HepG2 (cell line): ENCODE measurements around the gene EFCAB3. TPM values are rescaled to one million over a fixed set of nuclear protein-coding genes. Genes with fewer than 3 reads are reported as not detected.

Experiments
- ATAC-seq: fragments of 200-7000 bp; cut with Tn5 transposase; 3 replicates; pipeline ENCODE4 v1.9.1; 2020; ENCODE audit warnings: mild to moderate bottlenecking, moderate library complexity
- BruUV-seq: library from RNA; stranded (reverse); fragments of 400-500 nt; replicated peaks from 2 replicates; lab custom pipeline; 2021; lab: Mats Ljungman, UMichigan
- CTCF ChIA-PET: fragments of 300-600 bp; formaldehyde crosslinking; extraction: SDS; loops from one replicate; lab custom pipeline; 2021; ENCODE audit warnings: low total read pairs, inconsistent platforms, low intra/inter-chr PET ratio; lab: Yijun Ruan, JAX
- POLR2A ChIA-PET: fragments of 350-600 bp; sonication (Branson Sonifier 250); formaldehyde crosslinking; loops from one replicate; lab custom pipeline; 2020; ENCODE audit warnings: antibody characterized with exemption, inconsistent platforms; lab: Yijun Ruan, JAX
- DNase-seq: peaks from one replicate; pipeline ENCODE4 v3.0.0-alpha.2; 2015; ENCODE audit warnings: low spot score
- FAIRE-seq: peaks from 3 replicates; lab custom pipeline; 2011; peaks lifted over from hg19 to GRCh38; lab: Jason Lieb, UNC
- H2AFZ ChIP-seq: one replicate; pipeline ENCODE4 v1.6.1; 2011; ENCODE audit warnings: low read length, inconsistent platforms
- H3K27ac ChIP-seq: fragments of 300-600 bp; 3 replicates; pipeline ENCODE4 v1.8.0; 2011; ENCODE audit warnings: mixed run types, mild to moderate bottlenecking, mixed read lengths, low read length, inconsistent platforms; ENCODE audit not compliant: insufficient read depth; ENCODE audit errors: extremely low read length
- H3K27me3 ChIP-seq, 2 experiments: fragments of 200-600 bp in 1 of 2; 2 replicates in 1 of 2; 3 replicates in 1 of 2; pipeline versions ENCODE4 v1.6.0 to v1.8.0; 2011; ENCODE audit warnings: low read length in 2 of 2, mild to moderate bottlenecking in 2 of 2, moderate library complexity in 2 of 2, inconsistent platforms in 1 of 2; ENCODE audit not compliant: insufficient read depth in 2 of 2, control insufficient read depth in 1 of 2
- H3K36me3 ChIP-seq, 2 experiments: fragments of 200-600 bp in 1 of 2; replicated peaks in 1 of 2; 2 replicates in 1 of 2; 3 replicates in 1 of 2; pipeline versions ENCODE4 v1.5.1 to v1.8.0; 2011; ENCODE audit warnings: low read length in 2 of 2, inconsistent platforms in 1 of 2; ENCODE audit not compliant: insufficient read depth in 2 of 2, control insufficient read depth in 1 of 2
- H3K4me1 ChIP-seq: 2 replicates; pipeline ENCODE4 v1.5.1; 2012; ENCODE audit warnings: low read length, inconsistent platforms; ENCODE audit not compliant: insufficient read depth
- H3K4me2 ChIP-seq: 2 replicates; pipeline ENCODE4 v1.6.0; 2011; ENCODE audit warnings: low read depth, low read length, inconsistent platforms
- H3K4me3 ChIP-seq, 3 experiments: fragments of 200-600 bp in 1 of 3; sonication (generic), shearing (Covaris generic) in 1 of 3; replicated peaks in 1 of 3; 2 replicates each; pipeline ENCODE4 v1.5.1; 2011 to 2016; ENCODE audit warnings: low read length in 3 of 3, inconsistent platforms in 2 of 3, low read depth in 2 of 3, mild to moderate bottlenecking in 2 of 3, control low read depth in 1 of 3, mixed read lengths in 1 of 3; ENCODE audit not compliant: insufficient read depth in 1 of 3
- H3K79me2 ChIP-seq: one replicate; pipeline ENCODE4 v1.6.1; 2011; ENCODE audit warnings: low read length, inconsistent platforms; ENCODE audit not compliant: insufficient read depth
- H3K9ac ChIP-seq: 2 replicates; pipeline ENCODE4 v1.6.0; 2011; ENCODE audit warnings: mild to moderate bottlenecking, low read depth, low read length, inconsistent platforms; ENCODE audit not compliant: insufficient read depth
- H3K9me3 ChIP-seq: 2 replicates; pipeline ENCODE4 v1.5.1; 2012; ENCODE audit warnings: mild to moderate bottlenecking, low read length
- H4K20me1 ChIP-seq: 2 replicates; pipeline ENCODE4 v1.6.0; 2011; ENCODE audit warnings: inconsistent platforms, mild to moderate bottlenecking, low read length, moderate library complexity; ENCODE audit not compliant: insufficient read depth
- DMAP1 ChIP-seq: IDR thresholded peaks from 2 replicates; pipeline ENCODE4 v1.6.1; 2016
- GMEB2 ChIP-seq: IDR thresholded peaks from 2 replicates; pipeline ENCODE4 v1.6.1; 2016; ENCODE audit warnings: missing biosample characterization, missing genetic modification reagents, low read depth
- IRF1 ChIP-seq: sonication (generic); formaldehyde crosslinking; IDR thresholded peaks from 2 replicates; pipeline ENCODE4 v1.4.0; 2020; ENCODE audit warnings: low read depth, mild to moderate bottlenecking, missing genetic modification reagents
- KAT2B ChIP-seq: fragments of 150-350 bp; IDR thresholded peaks from 2 replicates; pipeline ENCODE4 v1.6.1; 2014; ENCODE audit warnings: low read depth, low read length, borderline replicate concordance
- MAX ChIP-seq: IDR thresholded peaks from 2 replicates; pipeline ENCODE4 v1.6.1; 2012; ENCODE audit warnings: inconsistent platforms
- SP140L ChIP-seq: sonication (generic); formaldehyde crosslinking; IDR thresholded peaks from 2 replicates; pipeline ENCODE4 v1.4.0; 2020; ENCODE audit warnings: missing genetic modification reagents, borderline replicate concordance
- THAP11 ChIP-seq: IDR thresholded peaks from 2 replicates; pipeline ENCODE4 v1.6.1; 2016; ENCODE audit warnings: missing biosample characterization, missing genetic modification reagents
- ZBTB2 ChIP-seq: sonication (generic); formaldehyde crosslinking; IDR thresholded peaks from 2 replicates; pipeline ENCODE4 v1.8.0; 2022; ENCODE audit warnings: low read depth, missing genetic modification reagents
- ZFP62 ChIP-seq: sonication (generic); formaldehyde crosslinking; IDR thresholded peaks from 2 replicates; pipeline ENCODE4 v1.4.0; 2020; ENCODE audit warnings: missing genetic modification reagents
- ZNF10 ChIP-seq: sonication (generic); formaldehyde crosslinking; IDR thresholded peaks from 2 replicates; pipeline ENCODE4 v1.4.0; 2020; ENCODE audit warnings: mild to moderate bottlenecking, low read depth, missing genetic modification reagents, borderline replicate concordance
- ZNF121 ChIP-seq: sonication (generic); formaldehyde crosslinking; IDR thresholded peaks from 2 replicates; pipeline ENCODE4 v1.5.0; 2020; ENCODE audit warnings: mild to moderate bottlenecking, missing genetic modification reagents
- ZNF431 ChIP-seq: sonication (generic); formaldehyde crosslinking; IDR thresholded peaks from 2 replicates; pipeline ENCODE4 v1.9.0; 2022; ENCODE audit warnings: missing genetic modification reagents, low read depth, mild to moderate bottlenecking, borderline replicate concordance
- ZNF772 ChIP-seq: sonication (generic); formaldehyde crosslinking; IDR thresholded peaks from 2 replicates; pipeline ENCODE4 v1.5.0; 2020; ENCODE audit warnings: mild to moderate bottlenecking, missing genetic modification reagents
- WGBS: methylation state at CpG from one replicate; pipeline ENCODE4 v1.1.6; 2017; ENCODE audit warnings: low lambda C conversion rate; 5-methylcytosine and 5-hydroxymethylcytosine counted together
- in situ Hi-C: cut with HindIII; loops from 2 replicates; pipeline ENCODE4 v1.10.0; 2017; ENCODE audit warnings: low pct_unique_long_range_greater_than_20kb; ENCODE audit not compliant: extremely low pct_ligation_motif_present
- intact Hi-C: fragments of 100-400 bp; cut with micrococcal nuclease; formaldehyde crosslinking; loops from one replicate; pipeline ENCODE4 v1.10.0; 2022; ENCODE audit not compliant: unreplicated experiment
- polyA plus RNA-seq, 8 experiments: library from polyadenylated mRNA; depleted of rRNA in 3 of 8; stranded (reverse) in 7 of 8; unstranded in 1 of 8; fragments of >200 nt; fragmentation: Illumina TruSeq in 4 of 8; extraction: Trizol in 4 of 8; gene quantifications; 2 replicates each; pipeline versions ENCODE4 v1.2.1 to v1.2.3, GENCODE V29; 2011 to 2016; ENCODE audit warnings: low read depth in 4 of 8, missing spikeins in 1 of 8, mixed read lengths in 1 of 8; ENCODE audit not compliant: insufficient read depth in 1 of 8
- total RNA-seq, 5 experiments: library from RNA; depleted of rRNA; stranded (reverse); fragments of >200 nt; fragmentation: Illumina TruSeq; extraction: Trizol; gene quantifications; 2 replicates each; pipeline ENCODE4 v1.2.3, GENCODE V29; 2016; ENCODE audit warnings: low read depth in 1 of 5

EFCAB3 gene
- total and polyA plus RNA-seq, 2 of the 13 experiments (the other 11 are each of a cell fraction or from before 2014, with no cell fraction given): not detected

- no peak for FAIRE-seq
Measured at GRCh38 chr17:62343764-62344270, 36.5 kb upstream of the EFCAB3 start.

More at GRCh38 chr17:62343764-62344270, 36.5 kb upstream of the EFCAB3 start:
- CTCF ChIA-PET: no interaction called here
- Histone ChIP-seq H3K36me3 (no peaks in the 10 kb centered on the region), H3K4me2 (no peak overlapping the region), H3K27ac (no peak overlapping the region), H3K9me3 (no peaks in the 10 kb centered on the region), H2AFZ (no peak overlapping the region), H3K4me3 (no peak overlapping the region), H3K9ac (no peak overlapping the region), H3K79me2 (no peaks in the 10 kb centered on the region), H3K27me3 (no peaks in the 10 kb centered on the region), H3K4me1 (no peaks in the 10 kb centered on the region), H4K20me1 (no peaks in the 10 kb centered on the region)
- in situ Hi-C loops (no loop called here), intact Hi-C loops (no loop called here)
- 2% methylated on average over 3 of the region's 3 CpGs for WGBS
- DNase-seq: no peak
- no peak for TF ChIP-seq ZNF121 (CRISPR knock-in tag)
- TF ChIP-seq MAX: no peak
- TF ChIP-seq THAP11: no peak
- TF ChIP-seq ZFP62 (CRISPR knock-in tag): no peak
- TF ChIP-seq ZNF10 (CRISPR knock-in tag): no peak
- no peak for TF ChIP-seq KAT2B
- no peak for TF ChIP-seq ZNF772 (CRISPR knock-in tag)
- TF ChIP-seq ZBTB2 (CRISPR knock-in tag): no peak
- TF ChIP-seq DMAP1 (CRISPR knock-in tag): no peak
- no peak for TF ChIP-seq SP140L (CRISPR knock-in tag)
- no peak for TF ChIP-seq ZNF431
- no peak for TF ChIP-seq IRF1 (CRISPR knock-in tag)
- TF ChIP-seq GMEB2 (CRISPR knock-in tag): no peak
- no peak for ATAC-seq
- no TSS peak for BruUV-seq
- POLR2A ChIA-PET: no interaction called here
